B cell (primary cell): ENCODE results near the gene MATN1.

Experiments
- EZH2 ChIP-seq: IDR thresholded peaks from 2 replicates; pipeline ENCODE4 v1.6.1; 2012; ENCODE audit warnings: borderline replicate concordance, low read depth, mild to moderate bottlenecking, moderate library complexity, low read length; ENCODE audit not compliant: insufficient read depth, poor library complexity, severe bottlenecking
- TF ChIP-seq, protein P1 (sequence below): fragments of 200-600 bp; IDR thresholded peaks from one replicate; pipeline ENCODE4 v1.8.0; 2022; ENCODE audit warnings: antibody characterized with exemption, mild to moderate bottlenecking

DNA sequence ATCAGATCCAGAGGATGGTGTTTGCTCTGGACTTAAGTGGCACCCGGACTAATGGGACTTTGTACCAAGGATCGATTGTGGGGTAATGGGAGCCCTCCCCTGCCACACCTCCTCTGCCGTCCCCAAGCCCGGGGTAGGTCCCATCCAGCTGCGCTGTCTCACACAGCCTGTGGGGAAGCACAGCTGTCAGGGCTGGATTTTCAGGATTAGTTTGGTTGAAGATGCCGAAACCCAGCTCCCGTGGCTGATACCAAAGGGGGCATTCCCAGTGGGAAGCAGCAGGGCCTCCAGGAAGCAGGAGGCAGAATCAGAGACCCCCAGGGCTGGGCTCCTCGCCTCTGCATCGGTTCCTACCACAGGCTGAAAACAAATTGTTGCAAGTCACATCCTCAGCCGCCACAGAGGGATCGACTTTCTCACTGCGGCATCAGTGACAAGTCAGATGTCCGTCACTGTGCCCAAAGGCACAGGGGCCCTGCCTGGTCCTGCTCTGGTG, 59.7 kb downstream of the MATN1 start:
- TF ChIP-seq, protein P1, sequence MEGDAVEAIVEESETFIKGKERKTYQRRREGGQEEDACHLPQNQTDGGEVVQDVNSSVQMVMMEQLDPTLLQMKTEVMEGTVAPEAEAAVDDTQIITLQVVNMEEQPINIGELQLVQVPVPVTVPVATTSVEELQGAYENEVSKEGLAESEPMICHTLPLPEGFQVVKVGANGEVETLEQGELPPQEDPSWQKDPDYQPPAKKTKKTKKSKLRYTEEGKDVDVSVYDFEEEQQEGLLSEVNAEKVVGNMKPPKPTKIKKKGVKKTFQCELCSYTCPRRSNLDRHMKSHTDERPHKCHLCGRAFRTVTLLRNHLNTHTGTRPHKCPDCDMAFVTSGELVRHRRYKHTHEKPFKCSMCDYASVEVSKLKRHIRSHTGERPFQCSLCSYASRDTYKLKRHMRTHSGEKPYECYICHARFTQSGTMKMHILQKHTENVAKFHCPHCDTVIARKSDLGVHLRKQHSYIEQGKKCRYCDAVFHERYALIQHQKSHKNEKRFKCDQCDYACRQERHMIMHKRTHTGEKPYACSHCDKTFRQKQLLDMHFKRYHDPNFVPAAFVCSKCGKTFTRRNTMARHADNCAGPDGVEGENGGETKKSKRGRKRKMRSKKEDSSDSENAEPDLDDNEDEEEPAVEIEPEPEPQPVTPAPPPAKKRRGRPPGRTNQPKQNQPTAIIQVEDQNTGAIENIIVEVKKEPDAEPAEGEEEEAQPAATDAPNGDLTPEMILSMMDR = no peak
- no peak for TF ChIP-seq EZH2
